Small intestine (tissue), 7 donors: ENCODE measurements around the gene AMPD3. TPM values are rescaled to one million over a fixed set of nuclear protein-coding genes. Genes with fewer than 3 reads are reported as not detected.
A peak's percentile ranks its signal among the peaks of the same experiment; 100 is the strongest.

Source experiments
- DNase-seq, 2 donors: peaks; one replicate each; pipeline versions ENCODE4 v3.0.0 to v3.0.0-alpha.2; 2013
- FAIRE-seq: peaks from 2 replicates; lab custom pipeline; 2012; peaks lifted over from hg19 to GRCh38; lab: Jason Lieb, UNC
- H3K27ac ChIP-seq, 3 donors: one replicate each; pipeline ENCODE4 v1.5.1; 2013; ENCODE audit warnings: low read length in 2 of 3, mild to moderate bottlenecking in 2 of 3, control low read depth in 1 of 3, inconsistent platforms in 1 of 3, low read depth in 1 of 3, moderate library complexity in 1 of 3
- H3K27me3 ChIP-seq, 3 donors: one replicate each; pipeline ENCODE4 v1.6.1; 2013; ENCODE audit warnings: low read length in 3 of 3, inconsistent platforms in 1 of 3; ENCODE audit not compliant: control insufficient read depth in 3 of 3, insufficient read depth in 3 of 3
- H3K36me3 ChIP-seq, 3 donors: one replicate each; pipeline ENCODE4 v1.6.1; 2013; ENCODE audit warnings: low read length in 3 of 3, inconsistent platforms in 1 of 3, low read depth in 1 of 3, mild to moderate bottlenecking in 1 of 3, moderate library complexity in 1 of 3; ENCODE audit not compliant: control insufficient read depth in 3 of 3, insufficient read depth in 2 of 3
- H3K4me1 ChIP-seq, 3 donors: one replicate each; pipeline ENCODE4 v1.6.1; 2013; ENCODE audit warnings: low read length in 2 of 3, inconsistent platforms in 1 of 3, low read depth in 1 of 3, mild to moderate bottlenecking in 1 of 3, moderate library complexity in 1 of 3; ENCODE audit not compliant: control insufficient read depth in 3 of 3, insufficient read depth in 2 of 3
- H3K4me3 ChIP-seq, 3 donors: one replicate each; pipeline ENCODE4 v1.5.1; 2013; ENCODE audit warnings: low read length in 3 of 3, control low read depth in 1 of 3, inconsistent platforms in 1 of 3, low read depth in 1 of 3, mild to moderate bottlenecking in 1 of 3, moderate library complexity in 1 of 3
- H3K9me3 ChIP-seq, 2 donors: one replicate each; pipeline ENCODE4 v1.6.1; 2013; ENCODE audit warnings: low read depth in 1 of 2, low read length in 1 of 2; ENCODE audit not compliant: control insufficient read depth in 2 of 2, insufficient read depth in 1 of 2
- WGBS, 3 donors: extraction: QIAGEN DNeasy Blood & Tissue Kit; methylation state at CpG; one replicate each; pipeline ENCODE4 v1.1.7; 2013; 5-methylcytosine and 5-hydroxymethylcytosine counted together
- polyA plus RNA-seq, 4 donors: library from polyadenylated mRNA; stranded (reverse) in 3 of 4; unstranded in 1 of 4; fragments of 200-250 nt in 3 of 4; fragments of 120-200 nt in 1 of 4; gene quantifications; one replicate each; pipeline versions ENCODE4 v1.2.1 to v1.2.3, GENCODE V29; 2013
- donor health status: healthy with polysubstance abuse.
- donor health status: control.
- donor health status: control.
- donor health status: Bipolar disorder and iron deficiency.
- donor health status: healthy.

AMPD3 gene
- polyA plus RNA-seq, 4 donors = 2.7 to 5.1 (median 3.6) TPM

- WGBS, 3 donors = 91 to 97% (median 92%) methylated on average over 3 of the region's 3 CpGs
- Histone ChIP-seq H3K36me3 (no peaks in the 10 kb centered on the region), H3K4me3 (no peak overlapping the region), H3K27me3 (no peaks in the 10 kb centered on the region), H3K4me1 (no peaks in the 10 kb centered on the region), H3K9me3 (no peaks in the 10 kb centered on the region), H3K27ac (no peak overlapping the region)
- DNase-seq (no peak), FAIRE-seq (no peak)
These were observed 42.8 kb upstream of the AMPD3 start for GRCh38 chr11:10412266-10412665.

GRCh38 chr11:10413268-10413667, 41.8 kb upstream of the AMPD3 start:
- Histone ChIP-seq H3K9me3 (no peaks in the 10 kb centered on the region), H3K4me3 (no peak overlapping the region), H3K4me1 (no peaks in the 10 kb centered on the region), H3K27ac (no peak overlapping the region), H3K27me3 (no peaks in the 10 kb centered on the region), H3K36me3 (no peaks in the 10 kb centered on the region)
- DNase-seq = peak in 1 of 2 donors; percentile 36
- 52 to 67% (median 55%) methylated on average over 6 of the region's 6 CpGs for WGBS, 3 donors
- FAIRE-seq = no peak

GRCh38 chr11:10414181-10414580, 40.9 kb upstream of the AMPD3 start:
- Histone ChIP-seq H3K27me3 (no peaks in the 10 kb centered on the region), H3K4me1 (no peaks in the 10 kb centered on the region), H3K4me3 (no peak overlapping the region), H3K36me3 (no peaks in the 10 kb centered on the region), H3K27ac (no peak overlapping the region), H3K9me3 (no peaks in the 10 kb centered on the region)
- DNase-seq (no peak), FAIRE-seq (no peak)
- WGBS, 3 donors = 45 to 75% (median 63%) methylated on average over 8 of the region's 8 CpGs

GRCh38 chr11:10414659-10415058, 40.4 kb upstream of the AMPD3 start:
- no peaks in the 10 kb centered on the region for H3K36me3 ChIP-seq
- 56 to 83% (median 65%) methylated on average over 10 of the region's 10 CpGs for WGBS, 3 donors
- H3K9me3 ChIP-seq = no peaks in the 10 kb centered on the region
- FAIRE-seq (no peak), DNase-seq (no peak)
- no peak overlapping the region for H3K4me3 ChIP-seq
- H3K27me3 ChIP-seq = no peaks in the 10 kb centered on the region
- no peaks in the 10 kb centered on the region for H3K4me1 ChIP-seq
- no peak overlapping the region for H3K27ac ChIP-seq

- FAIRE-seq (no peak), DNase-seq (no peak)
- Histone ChIP-seq H3K27me3 (no peaks in the 10 kb centered on the region), H3K36me3 (no peaks in the 10 kb centered on the region), H3K9me3 (no peaks in the 10 kb centered on the region), H3K27ac (peak overlapping the region in 1 of 3 donors; percentile 57), H3K4me1 (no peaks in the 10 kb centered on the region), H3K4me3 (no peak overlapping the region)
- 83 to 86% (median 85%) methylated on average over 7 of the region's 7 CpGs for WGBS, 3 donors
These were observed 39.2 kb upstream of the AMPD3 start for GRCh38 chr11:10415817-10416392.

- no peaks in the 10 kb centered on the region for H3K9me3 ChIP-seq
- 48 to 61% (median 56%) methylated on average over 6 of the region's 6 CpGs for WGBS, 3 donors
- DNase-seq (no peak), FAIRE-seq (no peak)
- no peaks in the 10 kb centered on the region for H3K4me1 ChIP-seq
- H3K27ac ChIP-seq = no peak overlapping the region
- H3K27me3 ChIP-seq = no peaks in the 10 kb centered on the region
- H3K4me3 ChIP-seq = no peak overlapping the region
- no peaks in the 10 kb centered on the region for H3K36me3 ChIP-seq
These were observed 36.7 kb upstream of the AMPD3 start for GRCh38 chr11:10418259-10418949.

- DNase-seq (no peak), FAIRE-seq (no peak)
- Histone ChIP-seq H3K36me3 (no peaks in the 10 kb centered on the region), H3K4me1 (no peaks in the 10 kb centered on the region), H3K27me3 (no peaks in the 10 kb centered on the region), H3K4me3 (no peak overlapping the region), H3K9me3 (no peaks in the 10 kb centered on the region), H3K27ac (no peak overlapping the region)
- 49 to 55% (median 51%) methylated on average over 3 of the region's 3 CpGs for WGBS, 3 donors
These were observed 36.1 kb upstream of the AMPD3 start for GRCh38 chr11:10418950-10419310.

GRCh38 chr11:10426475-10426874, 28.6 kb upstream of the AMPD3 start:
- FAIRE-seq (no peak), DNase-seq (no peak)
- H3K36me3 ChIP-seq = no peaks in the 10 kb centered on the region
- H3K27ac ChIP-seq = no peak overlapping the region
- WGBS, 3 donors = 81 to 85% (median 82%) methylated on average over 3 of the region's 3 CpGs
- H3K27me3 ChIP-seq = no peaks in the 10 kb centered on the region
- H3K9me3 ChIP-seq = no peaks in the 10 kb centered on the region
- no peaks in the 10 kb centered on the region for H3K4me1 ChIP-seq
- no peak overlapping the region for H3K4me3 ChIP-seq

- H3K4me3 ChIP-seq = no peak overlapping the region
- DNase-seq (no peak), FAIRE-seq (no peak)
- no peaks in the 10 kb centered on the region for H3K36me3 ChIP-seq
- 14 to 49% (median 38%) methylated on average over 1 of the region's 1 CpG for WGBS, 3 donors
- H3K4me1 ChIP-seq = no peaks in the 10 kb centered on the region
- no peak overlapping the region for H3K27ac ChIP-seq
- H3K9me3 ChIP-seq = no peaks in the 10 kb centered on the region
- no peaks in the 10 kb centered on the region for H3K27me3 ChIP-seq
These were observed 26.6 kb upstream of the AMPD3 start for GRCh38 chr11:10428453-10428852.
